COLO829 (cell line): Measurements from ENCODE around the gene PRPSAP2.
A peak's percentile ranks its signal among the peaks of the same experiment; 100 is the strongest.
"Not testable (repeated sequence)": the region's sequence is repeated elsewhere in the genome, so short reads cannot be mapped to it uniquely, and the experiment has no call there.

Experiments used
- DNase-seq: peaks from one replicate; pipeline ENCODE4 v3.0.0; 2012; ENCODE audit warnings: low spot score

PRPSAP2 gene

GRCh38 chr17:18944646-18945045 lies 86.7 kb downstream of the PRPSAP2 start:
- DNase-seq = no peak

- DNase-seq = no peak
Measured at GRCh38 chr17:18946536-18946935, 88.6 kb downstream of the PRPSAP2 start.

GRCh38 chr17:18947866-18948265 lies 89.9 kb downstream of the PRPSAP2 start:
- DNase-seq = no peak

- DNase-seq = no peak
Measured at GRCh38 chr17:18948476-18949006, 90.6 kb downstream of the PRPSAP2 start.

- DNase-seq = no peak
Measured at GRCh38 chr17:18949566-18949965, 91.6 kb downstream of the PRPSAP2 start.

- no peak for DNase-seq
Measured at GRCh38 chr17:18950346-18950745, 92.4 kb downstream of the PRPSAP2 start.

GRCh38 chr17:18950944-18951905 lies 93.3 kb downstream of the PRPSAP2 start:
- no peak for DNase-seq

GRCh38 chr17:18951941-18952842 lies 94.3 kb downstream of the PRPSAP2 start, which contains the start of gene SLC5A10:
Gene SLC5A10, plus strand, starts transcription at chr17:18952165. Its CDS starts 41 bp downstream, at chr17:18952206.
- DNase-seq = no peak

GRCh38 chr17:18953231-18953728 lies 95.3 kb downstream of the PRPSAP2 start:
- no peak for DNase-seq

- DNase-seq = no peak
Measured at GRCh38 chr17:18954321-18954720, 96.4 kb downstream of the PRPSAP2 start.

GRCh38 chr17:18955009-18955408 lies 97.1 kb downstream of the PRPSAP2 start:
- no peak for DNase-seq

- not testable (repeated sequence) for DNase-seq
Measured at GRCh38 chr17:18956021-18956420, 98.1 kb downstream of the PRPSAP2 start.

- DNase-seq = no peak
Measured at GRCh38 chr17:18956581-18956980, 98.7 kb downstream of the PRPSAP2 start.

GRCh38 chr17:18957831-18958230 lies 99.9 kb downstream of the PRPSAP2 start:
- no peak for DNase-seq

GRCh38 chr17:18958611-18959010 lies 100.7 kb downstream of the PRPSAP2 start:
- no peak for DNase-seq

- no peak for DNase-seq
Measured at GRCh38 chr17:18959071-18959844, 101.3 kb downstream of the PRPSAP2 start.

- no peak for DNase-seq
Measured at GRCh38 chr17:18959845-18960240, 101.9 kb downstream of the PRPSAP2 start.

GRCh38 chr17:18960241-18960665 lies 102.3 kb downstream of the PRPSAP2 start:
- no peak for DNase-seq

- peak; percentile 58 for DNase-seq
Measured at GRCh38 chr17:18960803-18961511, 103.0 kb downstream of the PRPSAP2 start.

- DNase-seq = no peak
Measured at GRCh38 chr17:18961634-18962493, 103.9 kb downstream of the PRPSAP2 start.
